Activated naive CD4-positive, alpha-beta T cell treated with Interleukin-2 at 50 U/mL for 16 hours (primary cell): ENCODE measurements around the gene TNC.

Source experiments
- DNase-seq: peaks from one replicate; pipeline ENCODE4 v3.0.0-alpha.2; 2020

TNC gene

DNA sequence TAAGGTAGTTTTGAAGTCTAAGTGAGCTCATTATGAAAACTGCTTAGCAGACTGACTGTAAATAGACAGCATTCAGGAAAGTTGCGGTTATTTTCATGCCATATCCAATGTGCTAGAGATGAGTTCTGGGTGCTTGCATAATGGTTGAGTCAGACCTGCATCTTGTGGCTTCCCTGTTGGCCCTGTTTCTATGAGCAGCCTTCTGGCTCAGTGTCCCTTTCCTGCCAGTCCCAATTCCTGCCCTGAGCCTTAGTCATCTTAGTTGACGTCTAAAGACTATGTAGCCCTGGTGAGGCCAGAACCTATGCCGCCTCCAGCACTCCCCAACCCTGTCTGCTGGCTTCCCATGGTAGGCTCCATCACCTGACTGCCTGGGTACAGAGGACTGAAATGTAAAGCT is 111.3 kb downstream of the TNC start:
- DNase-seq = peak; percentile 54

DNA sequence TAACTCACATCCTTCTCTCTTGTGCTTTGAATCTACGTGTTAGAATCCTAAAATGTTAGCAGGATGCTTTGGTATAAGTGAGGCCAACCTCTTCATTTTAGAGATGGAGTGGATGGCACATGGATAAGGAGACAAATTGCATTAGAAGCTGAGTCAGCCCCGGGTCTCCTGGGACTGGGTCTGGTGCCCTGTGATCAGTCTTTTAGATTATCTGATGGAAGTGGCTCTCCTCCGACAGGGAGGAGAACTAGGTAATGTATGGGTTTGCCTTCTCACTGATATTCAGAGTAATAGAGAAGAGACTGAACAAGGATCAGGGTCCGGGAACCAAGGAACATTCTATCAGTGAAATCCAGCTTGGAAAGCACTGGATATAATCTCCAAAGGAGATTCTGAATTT is 112.6 kb downstream of the TNC start:
- no peak for DNase-seq

DNA sequence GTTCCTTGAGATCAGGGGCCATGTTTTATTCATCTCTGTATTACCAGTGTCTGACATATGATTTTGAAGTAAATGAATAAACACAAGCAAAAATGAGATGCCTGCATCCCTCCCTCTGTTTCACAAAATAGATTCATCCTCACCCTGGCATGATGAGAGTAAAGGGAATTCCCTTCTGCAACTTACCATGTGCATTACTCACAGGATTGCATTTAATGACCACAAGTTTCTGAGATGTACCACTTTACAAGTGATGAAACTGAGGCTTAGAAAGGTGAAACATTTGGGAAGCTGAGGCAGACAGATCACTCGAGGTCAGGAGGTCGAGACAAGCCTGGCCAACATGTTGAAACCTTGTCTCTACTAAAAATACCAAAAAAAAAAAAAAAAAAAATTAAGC is 113.4 kb downstream of the TNC start:
- no peak for DNase-seq

DNA sequence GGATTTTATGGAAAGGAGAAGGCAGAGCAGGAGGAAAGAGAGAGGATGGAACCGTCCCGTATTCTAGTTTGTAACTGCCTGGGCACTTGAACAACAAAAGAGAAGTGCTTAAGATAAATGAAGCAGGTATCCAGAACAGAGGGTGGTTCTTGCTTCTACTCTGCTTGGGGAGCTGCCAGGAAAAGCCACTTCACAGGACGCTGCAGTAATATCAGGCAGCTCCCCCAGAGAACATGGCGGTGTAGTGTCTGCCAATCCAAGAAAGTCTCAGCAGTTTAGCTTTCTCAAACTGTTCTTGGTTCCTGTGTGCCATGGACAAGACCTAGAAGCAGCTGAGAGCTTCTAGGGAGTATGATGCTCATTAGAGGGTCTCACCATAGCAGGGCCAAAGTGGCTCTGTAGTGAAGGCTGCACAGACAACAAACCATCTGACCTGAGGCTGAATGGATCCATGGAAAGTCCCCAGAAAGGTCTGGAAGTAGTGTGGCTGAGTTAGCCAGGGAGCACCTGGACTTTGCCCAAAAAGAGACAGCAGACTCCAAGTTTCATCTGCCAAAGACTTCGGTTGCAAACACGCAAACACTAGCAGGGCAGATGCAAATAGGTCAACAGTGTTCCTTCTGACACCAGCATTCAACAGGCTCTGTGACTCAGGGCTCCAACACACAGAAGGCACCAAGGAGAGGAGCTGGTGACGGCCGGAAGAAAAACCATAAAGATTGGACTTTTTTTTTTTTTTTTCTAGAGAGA is 115.4 kb downstream of the TNC start:
- no peak for DNase-seq

DNA sequence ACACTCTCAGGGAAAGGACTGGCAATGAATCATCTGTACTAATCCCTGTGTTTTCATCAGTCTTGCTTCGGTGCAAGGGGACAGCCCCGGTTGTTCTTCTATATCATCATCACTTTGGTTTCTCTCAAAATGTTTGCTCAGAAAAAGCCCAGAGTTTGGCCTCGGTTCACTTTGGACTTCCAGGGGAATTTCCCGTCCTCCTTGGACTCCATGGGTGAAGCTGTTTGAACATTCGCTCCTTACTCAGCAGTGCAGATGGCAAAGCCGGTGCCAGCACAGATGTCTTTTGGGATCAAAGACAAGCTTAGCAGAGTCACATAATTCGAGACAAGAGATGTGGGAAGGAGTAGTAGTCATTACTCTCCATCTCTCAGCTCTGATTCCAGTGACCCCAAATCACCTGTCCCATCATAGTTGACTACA is 117.7 kb downstream of the TNC start:
- peak; percentile 43 for DNase-seq

GRCh38 chr9:114998326-114998725 is 119.6 kb downstream of the TNC start:
- DNase-seq = no peak

DNA sequence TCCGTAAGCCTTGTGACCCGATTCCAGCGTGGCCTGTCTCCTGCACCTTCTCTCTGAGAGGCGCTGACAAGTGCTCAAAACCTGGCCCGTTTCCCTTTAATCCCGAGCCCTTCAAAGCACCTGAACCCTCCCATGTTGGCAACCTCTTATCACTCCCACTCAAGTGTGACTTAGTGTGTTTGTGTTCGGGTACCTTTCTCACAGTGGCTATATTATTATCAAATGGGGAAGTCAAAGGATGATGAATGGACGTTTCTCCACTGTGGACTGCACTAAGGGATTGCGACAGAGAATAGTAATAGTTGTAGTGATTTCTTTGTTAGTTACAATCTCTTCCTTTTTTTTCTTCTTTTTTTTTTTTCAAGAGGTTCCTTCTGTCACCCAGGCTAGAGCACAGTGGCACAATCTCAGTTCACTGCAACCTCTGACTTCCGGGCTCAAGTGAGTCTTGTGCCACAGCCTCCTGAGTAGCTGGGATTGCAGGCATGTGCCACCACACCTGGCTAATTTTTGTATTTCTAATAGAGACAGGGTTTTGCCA is 122.2 kb downstream of the TNC start:
- DNase-seq = no peak

GRCh38 chr9:114994768-114995167 is 123.2 kb downstream of the TNC start:
- DNase-seq = no peak

DNA sequence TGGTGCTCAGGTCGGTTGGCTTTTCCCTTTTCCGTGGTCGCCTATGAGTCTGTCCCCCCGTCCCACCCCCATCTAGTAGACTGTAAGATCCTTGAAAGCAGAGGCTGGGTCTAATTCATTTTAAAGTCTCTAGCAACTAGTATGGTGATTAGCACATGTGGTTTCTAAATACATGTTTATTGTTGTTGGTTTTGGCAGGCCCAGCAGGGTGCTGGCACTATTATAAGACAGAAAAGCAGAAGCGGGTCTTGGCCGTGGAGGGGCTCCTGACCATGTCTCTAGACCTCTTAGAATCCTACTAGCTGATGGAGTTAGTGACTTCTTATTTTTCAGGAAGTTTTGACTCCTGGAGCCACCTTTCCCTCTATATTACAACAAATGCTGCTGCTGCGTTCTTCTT is 126.1 kb downstream of the TNC start:
- DNase-seq = no peak

GRCh38 chr9:114990901-114991300 is 127.1 kb downstream of the TNC start:
- DNase-seq = no peak

GRCh38 chr9:114989600-114990410 is 128.2 kb downstream of the TNC start:
- DNase-seq = peak; percentile 66

GRCh38 chr9:114988962-114989599 is 128.9 kb downstream of the TNC start:
- peak; percentile 37 for DNase-seq

GRCh38 chr9:114987116-114987515 is 130.8 kb downstream of the TNC start:
- DNase-seq = no peak

DNA sequence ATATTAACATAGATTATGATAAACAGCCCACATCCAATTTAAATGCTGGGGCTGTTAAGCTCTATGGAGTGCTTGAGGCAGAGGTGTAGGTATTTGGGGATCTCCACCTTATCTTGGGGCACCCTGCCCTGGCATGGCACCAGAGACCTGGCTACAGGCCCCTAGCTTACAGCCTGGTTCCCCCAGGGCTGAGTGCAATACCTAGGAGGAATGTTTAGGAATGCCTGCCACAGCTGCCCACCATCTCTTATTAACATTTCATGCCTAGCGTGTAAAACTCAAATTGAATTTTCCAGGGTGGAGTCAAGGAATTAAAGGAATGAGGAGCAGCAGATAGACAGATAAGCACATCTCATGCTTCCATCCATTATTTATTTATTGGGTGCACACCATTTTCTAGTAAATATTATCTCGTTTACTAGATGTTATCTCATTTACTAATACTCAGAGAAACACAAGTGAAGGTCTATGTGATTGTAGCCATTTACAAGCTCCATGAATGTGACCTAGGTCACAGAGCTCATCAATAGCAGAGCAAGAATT is 131.9 kb downstream of the TNC start:
- no peak for DNase-seq

GRCh38 chr9:114981063-114981462 is 136.9 kb downstream of the TNC start:
- DNase-seq = no peak

- no peak for DNase-seq
Observed at GRCh38 chr9:114973216-114973615, 144.7 kb downstream of the TNC start.

GRCh38 chr9:114972510-114973136 is 145.3 kb downstream of the TNC start:
- DNase-seq = no peak
